Sigmoid colon (tissue), 4 donors: ENCODE measurements around the gene SMC1A.

Experiments used
- CTCF ChIP-seq, 4 experiments: fragments of 450-650 bp in 3 of 4; fragments of 200-600 bp in 1 of 4; IDR thresholded peaks; one replicate each; pipeline ENCODE4 v1.5.1; 2016 to 2019; ENCODE audit warnings: antibody characterized with exemption in 4 of 4, mild to moderate bottlenecking in 3 of 4, moderate library complexity in 2 of 4
- POLR2AphosphoS5 ChIP-seq, 4 donors: sonication (generic); formaldehyde crosslinking; IDR thresholded peaks; one replicate each; pipeline ENCODE4 v1.6.1; 2017; ENCODE audit warnings: antibody characterized with exemption in 4 of 4

GRCh38 chrX:53383376-53384076 is 38.9 kb downstream of the SMC1A start:
- TF ChIP-seq CTCF (IDR thresholded peaks at IDR 0.05) = no peak
- no peak for TF ChIP-seq POLR2AphosphoS5 (IDR thresholded peaks at IDR 0.05)
